GM12878 (cell line): Measurements from ENCODE around the gene ZNF396. TPM values are rescaled to one million over a fixed set of nuclear protein-coding genes. Genes with fewer than 3 reads are reported as not detected.

ENCODE experiments used
- ATAC-seq: fragments of 200-7000 bp; cut with Tn5 transposase; 3 replicates; pipeline ENCODE4 v1.9.1; 2020; ENCODE audit warnings: mild to moderate bottlenecking, moderate library complexity
- BruUV-seq: library from RNA; stranded (reverse); fragments of 400-500 nt; replicated peaks from 2 replicates; lab custom pipeline; 2021; lab: Mats Ljungman, UMichigan
- CTCF ChIA-PET: fragments of 300-600 bp; sonication (Branson Sonifier 250); formaldehyde crosslinking; extraction: SDS; loops from one replicate; lab custom pipeline; 2021; ENCODE audit warnings: inconsistent platforms; lab: Yijun Ruan, JAX
- POLR2A ChIA-PET: fragments of 350-600 bp; formaldehyde crosslinking; extraction: SDS; loops from one replicate; lab custom pipeline; 2021; ENCODE audit warnings: inconsistent platforms; lab: Charles Lee
- RAD21 ChIA-PET: fragments of 300-600 bp; sonication (Branson Sonifier 250); formaldehyde crosslinking; loops from one replicate; lab custom pipeline; 2023; ENCODE audit warnings: antibody characterized with exemption; ENCODE audit not compliant: unreplicated experiment; lab: Charles Lee
- SMC1A ChIA-PET: fragments of 300-600 bp; sonication (Branson Sonifier 250); formaldehyde crosslinking; loops from one replicate; lab custom pipeline; 2023; ENCODE audit not compliant: unreplicated experiment, uncharacterized antibody; lab: Charles Lee
- DNase-seq: peaks from one replicate; pipeline ENCODE4 v3.0.0-alpha.2; 2011; ENCODE audit warnings: low read depth, low spot score
- FAIRE-seq: peaks from 3 replicates; lab custom pipeline; 2011; peaks lifted over from hg19 to GRCh38; lab: Jason Lieb, UNC
- H2AFZ ChIP-seq: 2 replicates; pipeline ENCODE4 v1.6.0; 2011; ENCODE audit warnings: low read depth, low read length, control low read depth; ENCODE audit not compliant: control insufficient read depth
- H3K27ac ChIP-seq: 2 replicates; pipeline ENCODE4 v1.5.1; 2011; ENCODE audit warnings: control low read depth; ENCODE audit not compliant: control insufficient read depth, insufficient read depth
- H3K27me3 ChIP-seq, 2 experiments: replicated peaks in 1 of 2; 2 replicates each; pipeline versions ENCODE4 v1.6.0 to v1.6.1; 2011; ENCODE audit warnings: low read length in 1 of 2; ENCODE audit not compliant: control insufficient read depth in 2 of 2, insufficient read depth in 2 of 2
- H3K36me3 ChIP-seq, 2 experiments: 2 replicates each; pipeline ENCODE4 v1.5.1; 2011; ENCODE audit warnings: low read length in 1 of 2; ENCODE audit not compliant: control insufficient read depth in 2 of 2, insufficient read depth in 2 of 2
- H3K4me1 ChIP-seq: 2 replicates; pipeline ENCODE4 v1.6.1; 2011; ENCODE audit warnings: mild to moderate bottlenecking, low read length, moderate library complexity, mixed read lengths; ENCODE audit not compliant: control insufficient read depth, insufficient read depth
- H3K4me2 ChIP-seq: 2 replicates; pipeline ENCODE4 v1.6.0; 2011; ENCODE audit warnings: control low read depth; ENCODE audit not compliant: control insufficient read depth, insufficient read depth
- H3K4me3 ChIP-seq: fragments of 200-600 bp; sonication (generic); 2 replicates; pipeline ENCODE4 v1.5.1; 2016
- H3K79me2 ChIP-seq: 2 replicates; pipeline ENCODE4 v1.6.0; 2011; ENCODE audit warnings: low read length; ENCODE audit not compliant: control insufficient read depth, insufficient read depth
- H3K9ac ChIP-seq: 2 replicates; pipeline ENCODE4 v1.8.0; 2011; ENCODE audit warnings: low read length, control low read depth, mixed read lengths; ENCODE audit not compliant: control insufficient read depth, insufficient read depth
- H3K9me3 ChIP-seq: replicated peaks from 3 replicates; pipeline ENCODE4 v1.5.1; 2011; ENCODE audit warnings: mild to moderate bottlenecking, low read length; ENCODE audit not compliant: control insufficient read depth, insufficient read depth
- H4K20me1 ChIP-seq: 2 replicates; pipeline ENCODE4 v1.6.0; 2011; ENCODE audit not compliant: control insufficient read depth, insufficient read depth
- EGR1 ChIP-seq, 2 experiments: IDR thresholded peaks; 1 replicate in 1 of 2; 2 replicates in 1 of 2; pipeline ENCODE4 v1.6.1; 2011 to 2012; ENCODE audit warnings: low read depth in 2 of 2, low read length in 2 of 2, borderline replicate concordance in 1 of 2, mild to moderate bottlenecking in 1 of 2, moderate library complexity in 1 of 2
- REST ChIP-seq: IDR thresholded peaks from 2 replicates; pipeline ENCODE4 v1.6.1; 2012; ENCODE audit warnings: mild to moderate bottlenecking, low read depth, low read length
- WGBS: methylation state at CpG from one replicate; pipeline ENCODE4 v1.1.6; 2016; ENCODE audit warnings: low lambda C conversion rate; ENCODE audit not compliant: insufficient replicate concordance, insufficient coverage; ENCODE audit errors: missing lambda C conversion rate; 5-methylcytosine and 5-hydroxymethylcytosine counted together
- in situ Hi-C: fragments of 300-500 bp; cut with MboI; formaldehyde crosslinking; loops from 9 replicates; pipeline ENCODE4 v1.14.3; 2018; ENCODE audit warnings: mixed read lengths
- intact Hi-C: fragments of 100-400 bp; cut with micrococcal nuclease; formaldehyde crosslinking; loops from one replicate; pipeline ENCODE4 v1.14.2; 2022; ENCODE audit not compliant: unreplicated experiment
- polyA plus RNA-seq, 11 experiments: library from polyadenylated mRNA; depleted of rRNA in 4 of 11; unstranded in 6 of 11; stranded (reverse) in 5 of 11; fragments of >200 nt; fragmentation: Nextera tagmentation in 4 of 11; fragmentation: Illumina TruSeq in 1 of 11; extraction: Ambion mirVana in 4 of 11; extraction: Trizol in 1 of 11; gene quantifications; 1 replicate in 1 of 11; 2 replicates in 10 of 11; pipeline versions ENCODE4 v1.2.1 to v1.2.3, GENCODE V29; 2011 to 2016; ENCODE audit warnings: inconsistent platforms in 2 of 11, missing spikeins in 2 of 11, low read depth in 1 of 11
- total RNA-seq, 4 experiments: library from RNA; depleted of rRNA in 3 of 4; stranded (reverse); fragments of >200 nt in 3 of 4; fragmentation: Illumina TruSeq in 1 of 4; extraction: Trizol in 1 of 4; gene quantifications; 2 replicates each; pipeline versions ENCODE4 v1.2.1 to v1.2.3, GENCODE V29; 2013 to 2021

ZNF396 gene
- total and polyA plus RNA-seq, 10 of the 15 experiments (the other 5 are each of a cell fraction or from before 2014, with no cell fraction given) = 0.14 to 0.79 (median 0.47) TPM

- Histone ChIP-seq H3K27ac (no peak overlapping the region), H3K36me3 (no peaks in the 10 kb centered on the region), H3K9me3 (no peaks in the 10 kb centered on the region), H3K4me1 (no peaks in the 10 kb centered on the region), H3K27me3 (0 out of 4 replicates have a peak, but pooled peaks cover 0 to 3% of the 10 kb centered on the region in 2 experiments), H2AFZ (no peak overlapping the region), H3K4me3 (no peak overlapping the region), H4K20me1 (no peaks in the 10 kb centered on the region), H3K79me2 (no peaks in the 10 kb centered on the region), H3K4me2 (no peak overlapping the region), H3K9ac (no peak overlapping the region)
- no TSS peak for BruUV-seq
- ATAC-seq (no peak), DNase-seq (no peak), FAIRE-seq (no peak)
- 18% methylated on average over 2 of the region's 2 CpGs for WGBS
- in situ Hi-C loops (loop anchor here (10.0 kb wide), 1 partner anchor 902 kb away; no protein-coding TSS in a partner anchor), intact Hi-C loops (no loop called here)
- TF ChIP-seq REST = no peak
- TF ChIP-seq EGR1 (IDR thresholded peaks at IDR 0.05; ENCODE audit: borderline replicate concordance in 1 of 2, low read depth in 2 of 2, low read length in 2 of 2) = no peak
- ChIA-PET CTCF (interaction anchor here (1.3 to 2.1 kb wide), 2 partner anchors 17 to 152 kb away, joined by 3 to 12 read pairs; no protein-coding TSS in a partner anchor), SMC1A (interaction anchor here (0.7 to 5.7 kb wide), 4 partner anchors 9 to 153 kb away, joined by 3 to 38 read pairs (median 6); no protein-coding TSS in a partner anchor), POLR2A (no interaction called here), RAD21 (interaction anchor here (1.5 kb wide), 1 partner anchor 143 kb away, joined by 3 read pairs; no protein-coding TSS in a partner anchor)
Measured at GRCh38 chr18:35383136-35383535, 6.0 kb upstream of the ZNF396 start.
